ENCODE results near the gene ARHGAP6.

Gene ARHGAP6

DNA sequence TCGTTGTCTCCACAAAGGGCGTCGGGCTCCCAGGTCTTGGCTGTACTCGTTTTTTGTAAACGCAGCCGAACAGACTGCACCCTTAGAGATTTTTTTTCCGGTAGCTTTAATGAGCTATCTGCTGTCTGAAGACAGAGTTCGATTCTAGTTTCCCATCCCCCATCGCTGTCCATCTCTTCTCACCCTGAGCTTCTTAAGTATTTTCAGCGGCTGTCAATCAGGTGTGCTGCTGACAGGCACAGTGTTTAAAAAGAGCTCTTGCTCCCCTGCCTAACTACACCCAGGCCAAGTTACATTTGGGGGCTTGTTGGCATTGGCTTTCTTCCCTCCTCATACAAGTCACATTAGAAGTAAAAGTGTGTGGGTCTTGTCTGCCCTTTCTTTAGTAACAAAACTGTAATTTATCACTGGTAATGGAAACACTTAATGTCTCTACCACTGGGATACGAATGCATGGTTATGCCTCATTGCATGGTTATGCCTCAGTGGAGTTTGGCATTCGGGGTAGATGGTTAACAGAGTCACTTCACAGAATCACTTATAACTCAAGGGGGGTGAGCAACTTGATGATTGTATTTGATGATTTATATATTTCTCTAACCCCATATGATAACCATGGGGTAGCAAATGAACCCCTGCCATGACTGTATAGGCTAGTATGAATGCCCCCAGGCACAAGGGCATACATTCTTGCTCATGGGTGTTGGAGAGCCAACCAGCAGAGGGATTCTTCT is 1.4 kb upstream of the ARHGAP6 start:
- H3K9ac ChIP-seq: no peak overlapping the region
- H3K4me1 ChIP-seq (ENCODE audit: low read depth, poor library complexity, severe bottlenecking): no peaks in the 10 kb centered on the region
- H3K4me3 ChIP-seq (IDR thresholded peaks at IDR 0.05; ENCODE audit: insufficient read depth, low read depth, low read length): no peak overlapping the region
- no peak overlapping the region for H2AFZ ChIP-seq (ENCODE audit: low read depth)
- no peaks in the 10 kb centered on the region for H4K20me1 ChIP-seq (ENCODE audit: insufficient read depth)
- H3K36me3 ChIP-seq (ENCODE audit: insufficient read depth): no peaks in the 10 kb centered on the region
- H3K79me2 ChIP-seq (ENCODE audit: insufficient read depth, low read depth): no peaks in the 10 kb centered on the region
- TF ChIP-seq CTCF (conservative IDR thresholded peaks at IDR 0.05; ENCODE audit: low read depth, low read length): no peak
- H3K27ac ChIP-seq: no peak overlapping the region
- no peak overlapping the region for H3K4me2 ChIP-seq
- H3K27me3 ChIP-seq (ENCODE audit: insufficient read depth, low read depth): no peaks in the 10 kb centered on the region

- Histone ChIP-seq H2AFZ (ENCODE audit: low read depth) (no peak overlapping the region), H3K9ac (no peak overlapping the region), H3K79me2 (ENCODE audit: insufficient read depth, low read depth) (no peaks in the 10 kb centered on the region), H4K20me1 (ENCODE audit: insufficient read depth) (no peaks in the 10 kb centered on the region), H3K4me2 (no peak overlapping the region), H3K27me3 (ENCODE audit: insufficient read depth, low read depth) (no peaks in the 10 kb centered on the region), H3K4me1 (ENCODE audit: low read depth, poor library complexity, severe bottlenecking) (no peaks in the 10 kb centered on the region), H3K36me3 (ENCODE audit: insufficient read depth) (no peaks in the 10 kb centered on the region), H3K27ac (no peak overlapping the region), H3K4me3 (IDR thresholded peaks at IDR 0.05; ENCODE audit: insufficient read depth, low read depth, low read length) (no peak overlapping the region)
- no peak for TF ChIP-seq CTCF (conservative IDR thresholded peaks at IDR 0.05; ENCODE audit: low read depth, low read length)
These were observed 444 bp upstream of the ARHGAP6 start for GRCh38 chrX:11666164-11666563.

GRCh38 chrX:11664211-11665167 is 1.2 kb downstream of the ARHGAP6 start:
- Histone ChIP-seq H2AFZ (ENCODE audit: low read depth) (no peak overlapping the region), H3K4me2 (no peak overlapping the region), H3K27me3 (ENCODE audit: insufficient read depth, low read depth) (no peaks in the 10 kb centered on the region), H3K36me3 (ENCODE audit: insufficient read depth) (no peaks in the 10 kb centered on the region), H4K20me1 (ENCODE audit: insufficient read depth) (no peaks in the 10 kb centered on the region), H3K9ac (no peak overlapping the region), H3K4me3 (IDR thresholded peaks at IDR 0.05; ENCODE audit: insufficient read depth, low read depth, low read length) (no peak overlapping the region), H3K27ac (no peak overlapping the region), H3K4me1 (ENCODE audit: low read depth, poor library complexity, severe bottlenecking) (no peaks in the 10 kb centered on the region), H3K79me2 (ENCODE audit: insufficient read depth, low read depth) (no peaks in the 10 kb centered on the region)
- no peak for TF ChIP-seq CTCF (conservative IDR thresholded peaks at IDR 0.05; ENCODE audit: low read depth, low read length)

GRCh38 chrX:11663875-11664210 is 1.9 kb downstream of the ARHGAP6 start:
- no peak for TF ChIP-seq CTCF (conservative IDR thresholded peaks at IDR 0.05; ENCODE audit: low read depth, low read length)
- H3K4me1 ChIP-seq (ENCODE audit: low read depth, poor library complexity, severe bottlenecking): no peaks in the 10 kb centered on the region
- H2AFZ ChIP-seq (ENCODE audit: low read depth): no peak overlapping the region
- no peak overlapping the region for H3K27ac ChIP-seq
- no peaks in the 10 kb centered on the region for H4K20me1 ChIP-seq (ENCODE audit: insufficient read depth)
- no peak overlapping the region for H3K9ac ChIP-seq
- H3K36me3 ChIP-seq (ENCODE audit: insufficient read depth): no peaks in the 10 kb centered on the region
- H3K4me3 ChIP-seq (IDR thresholded peaks at IDR 0.05; ENCODE audit: insufficient read depth, low read depth, low read length): no peak overlapping the region
- H3K4me2 ChIP-seq: no peak overlapping the region
- no peaks in the 10 kb centered on the region for H3K27me3 ChIP-seq (ENCODE audit: insufficient read depth, low read depth)
- no peaks in the 10 kb centered on the region for H3K79me2 ChIP-seq (ENCODE audit: insufficient read depth, low read depth)
